ENCODE data around the gene SAMD14.

DNA sequence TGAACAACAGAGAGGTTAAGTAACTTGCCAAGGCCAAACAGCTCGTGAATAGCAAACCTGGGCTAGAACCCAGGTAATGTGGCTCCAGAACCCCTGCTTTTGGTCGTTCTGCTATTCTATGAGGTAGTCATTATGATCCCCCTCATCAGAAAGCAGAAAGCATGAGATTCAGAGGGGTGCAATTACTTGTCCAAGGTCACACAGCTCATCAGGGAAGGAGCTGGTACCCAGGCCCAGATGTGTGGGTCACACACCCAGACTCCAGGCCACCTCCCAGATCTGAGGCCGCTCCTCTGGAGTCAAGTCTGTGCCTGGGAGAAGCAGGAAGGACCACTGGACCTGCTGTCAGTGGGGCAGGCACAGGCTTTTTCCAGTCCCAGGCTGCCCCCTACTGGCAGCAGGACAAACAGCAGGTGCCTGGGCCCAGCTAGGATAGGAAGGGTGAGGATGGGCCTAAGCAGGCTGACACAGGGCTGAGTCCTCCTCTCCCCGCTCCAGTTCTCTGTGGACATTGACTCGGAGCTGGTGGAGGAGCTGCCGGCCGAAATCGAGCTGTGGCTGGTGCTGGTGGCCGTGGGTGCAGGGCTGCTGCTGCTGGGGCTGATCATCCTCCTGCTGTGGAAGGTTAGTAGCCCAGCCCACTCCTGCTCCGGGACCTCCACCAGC lies 42.6 kb downstream of the SAMD14 start:
- TF ChIP-seq CTCF (IDR thresholded peaks at IDR 0.05 in 4 of 5, conservative IDR thresholded peaks at IDR 0.05 in 1 of 5) (peak; percentile 94 to 98 (median 98)), POLR2A (IDR thresholded peaks at IDR 0.05) (no peak)
